ENCODE measurements around the gene ARFGAP3.

Gene ARFGAP3, protein sequence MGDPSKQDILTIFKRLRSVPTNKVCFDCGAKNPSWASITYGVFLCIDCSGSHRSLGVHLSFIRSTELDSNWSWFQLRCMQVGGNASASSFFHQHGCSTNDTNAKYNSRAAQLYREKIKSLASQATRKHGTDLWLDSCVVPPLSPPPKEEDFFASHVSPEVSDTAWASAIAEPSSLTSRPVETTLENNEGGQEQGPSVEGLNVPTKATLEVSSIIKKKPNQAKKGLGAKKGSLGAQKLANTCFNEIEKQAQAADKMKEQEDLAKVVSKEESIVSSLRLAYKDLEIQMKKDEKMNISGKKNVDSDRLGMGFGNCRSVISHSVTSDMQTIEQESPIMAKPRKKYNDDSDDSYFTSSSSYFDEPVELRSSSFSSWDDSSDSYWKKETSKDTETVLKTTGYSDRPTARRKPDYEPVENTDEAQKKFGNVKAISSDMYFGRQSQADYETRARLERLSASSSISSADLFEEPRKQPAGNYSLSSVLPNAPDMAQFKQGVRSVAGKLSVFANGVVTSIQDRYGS

DNA sequence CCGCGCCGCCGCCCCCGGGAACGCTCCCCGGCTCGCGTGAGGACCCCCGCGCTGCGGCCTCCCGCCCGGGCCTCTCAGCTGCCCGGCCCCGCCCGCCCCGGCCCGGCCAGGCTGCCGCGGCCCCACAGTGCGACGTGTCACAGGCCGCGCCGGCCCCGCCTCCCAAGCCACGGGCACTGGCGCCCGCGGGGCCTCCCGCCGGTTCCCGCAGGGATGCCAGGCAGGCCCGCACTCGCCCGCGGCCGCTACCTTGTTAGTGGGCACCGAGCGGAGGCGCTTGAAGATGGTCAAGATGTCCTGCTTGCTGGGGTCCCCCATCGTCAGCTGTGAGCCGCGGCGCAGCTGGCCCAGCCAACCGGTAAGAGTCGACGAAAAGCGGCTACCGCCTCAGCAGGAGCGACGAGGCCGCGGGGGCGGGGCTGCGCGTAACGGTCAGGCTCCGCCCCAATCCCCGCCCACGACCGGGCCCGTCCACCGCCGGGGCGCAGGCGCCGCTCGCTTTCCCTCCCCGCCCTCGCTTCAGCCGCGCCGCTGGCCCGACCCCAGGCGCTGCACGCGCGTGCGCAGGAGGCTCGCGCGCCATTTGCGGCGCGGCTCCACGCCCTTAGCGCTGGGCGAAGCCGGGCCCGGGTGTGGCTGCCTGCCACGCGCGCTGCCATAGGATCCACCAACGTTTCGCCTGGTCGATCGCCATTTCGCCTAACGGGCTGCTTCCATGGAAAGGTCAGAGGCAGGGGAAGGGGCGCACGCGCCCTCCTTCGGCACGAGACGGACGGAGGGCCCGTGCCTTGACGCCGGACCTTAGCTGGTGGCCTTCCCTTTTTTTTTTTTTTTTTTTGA lies at the start of gene ARFGAP3:
Gene ARFGAP3, minus strand, starts transcription at position 409 of the 840 bp plus-strand sequence. Its CDS starts 91 bp downstream, at position 318.
- DNase-seq, result peak; percentile 92

DNA sequence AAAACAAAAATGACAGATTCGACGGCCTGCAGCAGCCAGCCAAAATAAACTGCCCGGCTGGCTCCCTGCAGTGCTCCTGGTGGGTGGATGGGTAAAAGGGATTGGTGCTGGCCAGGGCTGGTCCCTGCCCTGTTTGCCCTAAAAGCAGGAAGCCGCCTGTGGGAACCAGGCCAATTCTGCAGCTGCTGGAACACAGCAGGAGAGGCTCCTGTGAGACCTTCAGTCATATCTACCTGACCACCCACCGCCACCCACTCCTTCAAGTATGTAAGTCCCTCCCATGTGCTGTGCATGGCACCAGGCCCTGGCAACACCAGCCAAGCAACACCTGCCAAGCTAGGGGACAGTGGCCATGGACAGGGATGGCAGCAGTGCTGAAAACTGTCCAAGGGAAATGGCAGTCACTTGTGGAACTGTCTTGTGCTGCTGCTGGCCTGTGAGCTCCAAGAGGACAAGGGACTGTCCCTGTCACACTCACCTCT lies 48.7 kb upstream of the ARFGAP3 start:
- DNase-seq, result no peak

- DNase-seq, result no peak
Observed at GRCh38 chr22:42905217-42905616, 48.1 kb upstream of the ARFGAP3 start.

DNA sequence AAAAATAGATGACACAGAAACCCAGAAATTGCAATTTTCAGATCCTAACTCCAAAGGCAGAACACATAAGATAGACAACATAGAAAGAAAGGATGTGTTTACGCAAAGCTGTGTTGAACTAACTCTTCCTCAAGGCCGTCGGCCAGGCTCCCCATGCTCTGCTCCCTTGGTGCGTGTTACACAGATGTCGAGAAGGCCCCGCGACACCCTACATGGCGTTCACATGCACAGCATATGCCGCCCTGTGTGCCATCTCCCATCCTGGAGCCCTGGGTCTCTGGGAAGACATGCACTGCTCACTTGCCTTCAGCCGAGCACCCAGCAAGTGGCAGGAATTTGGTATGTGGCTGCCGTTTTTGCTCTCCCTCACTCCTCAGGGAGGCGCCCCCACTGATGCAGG lies 47.0 kb upstream of the ARFGAP3 start:
- DNase-seq, result no peak

GRCh38 chr22:42902875-42903510 lies 45.9 kb upstream of the ARFGAP3 start:
- DNase-seq, result peak; percentile 74

GRCh38 chr22:42901790-42902508 lies 44.9 kb upstream of the ARFGAP3 start:
- DNase-seq, result no peak

DNA sequence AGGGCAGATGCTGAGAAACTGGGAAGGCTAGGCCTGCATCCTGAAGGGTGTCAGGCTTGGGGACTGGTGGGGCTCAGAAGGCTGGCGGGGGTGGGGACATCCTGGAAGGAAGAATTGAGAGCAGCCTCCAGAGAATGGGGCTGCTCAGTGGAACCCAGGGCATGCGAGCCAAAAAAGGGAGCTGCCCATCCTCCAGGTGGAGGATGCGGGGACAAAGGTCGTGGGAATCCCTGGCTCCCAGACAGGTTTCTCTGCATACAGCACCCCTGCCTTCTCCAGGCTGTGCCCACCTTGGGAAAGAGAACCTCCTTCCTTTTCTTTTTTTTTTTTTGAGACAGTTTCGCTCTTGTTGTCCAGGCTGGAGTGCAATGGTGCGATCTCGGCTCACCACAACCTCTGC lies 40.9 kb upstream of the ARFGAP3 start:
- DNase-seq, result no peak

GRCh38 chr22:42895541-42895981 lies 38.5 kb upstream of the ARFGAP3 start:
- DNase-seq, result no peak

- DNase-seq, result no peak
Observed at GRCh38 chr22:42895087-42895486, 38.0 kb upstream of the ARFGAP3 start.

DNA sequence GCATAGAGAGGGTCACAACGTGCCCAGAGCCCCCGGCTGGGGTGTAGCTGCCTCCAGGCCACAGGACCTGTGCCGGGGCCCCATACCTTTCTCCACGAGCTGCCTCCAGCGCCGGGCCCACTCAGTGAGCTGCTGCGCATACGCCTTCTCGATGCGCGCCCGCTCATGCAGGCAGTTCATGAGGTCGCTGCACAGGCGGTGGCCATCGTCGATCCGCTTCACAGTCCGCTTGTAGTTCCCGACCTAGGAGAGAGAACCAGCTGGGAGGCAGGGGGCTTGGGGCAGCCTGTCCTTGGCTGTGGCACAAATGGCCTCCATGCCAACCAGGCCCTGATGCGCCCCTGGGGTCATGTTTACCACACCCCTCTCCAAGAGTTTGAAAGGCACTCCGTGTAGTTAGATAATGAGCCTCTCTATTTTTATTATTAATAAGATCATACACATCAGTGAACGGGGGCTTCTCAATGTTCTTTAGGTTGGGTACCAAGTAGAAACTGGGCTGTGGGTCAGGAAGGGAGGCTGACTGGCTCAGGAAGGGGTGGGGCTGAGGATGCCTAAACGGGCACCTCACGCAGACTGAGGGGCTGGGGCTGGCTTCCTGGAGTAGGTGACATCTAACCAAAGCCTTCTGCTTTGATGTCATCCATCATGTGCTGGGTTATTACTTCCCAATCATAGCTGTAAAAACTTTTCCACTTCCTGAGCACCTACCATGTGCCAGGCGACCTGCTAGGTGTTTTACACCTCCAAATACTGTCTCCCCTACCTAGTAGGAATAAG lies 36.5 kb upstream of the ARFGAP3 start:
- DNase-seq, result no peak

GRCh38 chr22:42892571-42893316 lies 35.7 kb upstream of the ARFGAP3 start:
- DNase-seq, result no peak

DNA sequence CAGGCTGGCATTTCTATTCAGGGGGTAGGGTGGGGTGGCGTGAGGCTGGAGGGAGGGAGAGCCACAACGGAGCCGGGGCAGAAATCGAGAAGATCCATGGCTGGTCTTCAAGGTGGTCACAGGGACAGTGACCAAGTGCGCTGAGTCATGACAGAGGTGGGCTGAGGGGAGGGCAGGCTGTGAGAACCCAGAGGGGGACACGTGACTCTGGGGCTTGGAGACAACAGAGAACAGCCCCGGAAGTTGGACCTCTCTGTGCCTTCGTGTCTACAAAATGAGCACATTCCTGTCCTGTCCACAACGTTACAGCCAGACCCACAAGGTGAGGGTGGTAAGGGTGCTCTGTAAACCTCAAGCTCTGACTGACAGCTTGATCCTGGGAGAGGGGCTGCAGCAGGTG lies 35.1 kb upstream of the ARFGAP3 start:
- DNase-seq, result no peak

- no peak for DNase-seq
Observed at GRCh38 chr22:42891696-42892095, 34.6 kb upstream of the ARFGAP3 start.

DNA sequence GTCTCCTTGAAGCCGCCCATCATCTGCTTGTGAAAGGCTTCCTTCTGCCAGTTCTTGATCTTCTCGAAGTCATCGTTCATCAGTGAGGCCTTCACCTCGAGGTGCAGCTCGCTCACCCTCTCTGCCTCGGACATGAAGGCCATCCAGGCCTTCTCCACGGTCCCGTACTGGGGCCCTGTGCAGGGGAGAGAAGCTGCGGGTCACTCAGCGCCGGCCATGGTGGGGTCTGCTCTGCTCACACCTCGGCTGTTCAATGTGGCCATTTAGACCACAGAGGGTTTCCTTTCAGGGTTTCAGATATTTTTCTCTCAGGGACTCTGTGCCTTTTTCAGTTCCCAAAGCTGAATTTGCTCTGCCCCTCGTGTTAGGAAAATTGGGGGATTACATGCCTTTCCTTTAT lies 33.9 kb upstream of the ARFGAP3 start:
- no peak for DNase-seq

DNA sequence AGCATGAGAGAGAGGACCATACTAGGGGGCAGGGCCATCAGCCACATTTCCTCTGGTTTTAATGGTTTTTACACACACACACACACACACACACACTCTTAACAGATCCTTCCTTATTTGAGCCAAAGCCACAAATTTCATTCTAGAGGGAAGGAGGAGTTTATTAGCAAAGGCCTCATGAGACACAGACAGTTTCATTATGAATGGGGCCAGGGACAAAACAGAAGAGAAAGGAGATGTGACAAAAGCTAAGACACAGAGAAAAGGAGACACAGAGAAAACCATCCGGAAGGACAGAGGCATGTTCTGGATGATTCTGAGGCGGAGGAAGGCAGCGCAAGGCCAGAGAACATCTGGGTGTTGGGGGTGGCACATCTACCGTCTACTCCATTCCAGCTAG lies 32.2 kb upstream of the ARFGAP3 start:
- DNase-seq, result no peak

- DNase-seq, result no peak
Observed at GRCh38 chr22:42887523-42888507, 30.7 kb upstream of the ARFGAP3 start.

DNA sequence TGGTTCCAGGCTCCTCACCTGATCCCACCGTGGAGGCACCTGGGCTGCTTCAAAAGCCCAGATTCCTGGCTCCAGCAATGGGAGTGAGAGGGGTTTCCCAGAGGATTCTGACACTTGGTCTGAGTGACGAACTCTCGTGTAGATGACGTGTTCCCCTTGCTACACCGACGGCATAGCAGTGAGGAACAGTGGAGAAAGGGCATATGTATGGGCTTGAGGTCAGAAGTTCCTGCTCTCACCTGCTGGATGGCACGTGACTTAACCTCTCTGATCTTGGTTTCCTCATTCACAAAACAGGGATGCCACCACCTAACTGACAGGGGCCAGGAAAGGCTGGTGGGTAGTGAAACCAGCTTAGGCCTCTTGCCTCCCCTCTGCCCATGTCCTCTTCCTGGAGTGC lies 30.0 kb upstream of the ARFGAP3 start:
- no peak for DNase-seq

- DNase-seq, result no peak
Observed at GRCh38 chr22:42885446-42885845, 28.4 kb upstream of the ARFGAP3 start.

DNA sequence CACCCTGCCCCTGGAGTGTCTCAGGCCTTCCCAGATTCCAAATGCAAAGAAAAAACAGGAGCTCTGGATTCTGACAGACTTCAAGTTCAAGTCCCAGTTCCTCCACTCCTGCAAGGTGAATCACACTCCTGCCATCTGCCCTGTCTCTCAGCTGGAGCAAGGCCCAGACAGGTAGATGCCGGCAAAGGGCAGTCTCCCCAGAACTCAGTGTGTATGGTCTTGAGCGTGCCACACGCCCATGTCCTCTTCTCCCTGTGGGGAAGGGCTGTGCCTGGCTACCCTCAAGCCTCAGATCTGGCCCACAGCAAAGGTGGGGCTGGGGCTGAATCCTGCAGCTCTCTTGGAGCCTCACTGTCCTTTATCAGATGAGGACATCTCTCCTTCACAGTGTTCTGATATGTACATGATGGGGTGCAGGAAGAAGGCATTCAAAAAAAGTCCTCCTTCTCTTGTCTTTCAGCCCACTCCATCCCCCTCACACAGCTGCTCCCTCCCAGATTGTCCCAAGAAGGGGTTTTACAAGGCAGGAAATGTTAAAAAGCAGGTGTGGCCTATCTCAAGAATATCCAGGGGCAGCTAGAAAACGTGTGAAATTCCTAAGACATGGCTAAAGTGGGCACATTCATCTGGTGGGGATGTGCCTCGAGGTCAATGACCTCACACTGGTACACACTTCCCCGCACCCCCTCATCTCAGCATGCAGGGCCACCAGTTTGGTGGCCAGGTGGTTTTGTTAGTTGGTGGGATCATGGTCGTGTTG lies 27.7 kb upstream of the ARFGAP3 start:
- no peak for DNase-seq
